Fibroblast of lung (primary cell): ENCODE results near the gene CHFR. TPM values are rescaled to one million over a fixed set of nuclear protein-coding genes. Genes with fewer than 3 reads are reported as not detected.

ENCODE experiments used
- DNase-seq, 2 donors: peaks; one replicate each; pipeline versions ENCODE4 v3.0.0 to v3.0.0-alpha.2; 2010; ENCODE audit warnings: low read depth in 2 of 2
- H2AFZ ChIP-seq: 2 replicates; pipeline ENCODE4 v1.5.1; 2012; ENCODE audit warnings: low read length, control low read depth, inconsistent platforms
- H3K27ac ChIP-seq: 2 replicates; pipeline ENCODE4 v1.5.1; 2011; ENCODE audit warnings: low read length, control low read depth; ENCODE audit not compliant: insufficient read depth
- H3K27me3 ChIP-seq: 2 replicates; pipeline ENCODE4 v1.5.1; 2011; ENCODE audit warnings: mild to moderate bottlenecking, low read length; ENCODE audit not compliant: control insufficient read depth, insufficient read depth
- H3K36me3 ChIP-seq: 2 replicates; pipeline ENCODE4 v1.5.1; 2011; ENCODE audit warnings: low read length; ENCODE audit not compliant: control insufficient read depth, insufficient read depth
- H3K4me1 ChIP-seq: 2 replicates; pipeline ENCODE4 v1.5.1; 2011; ENCODE audit warnings: low read length; ENCODE audit not compliant: control insufficient read depth, insufficient read depth; ENCODE audit errors: extremely low read depth
- H3K4me2 ChIP-seq: 2 replicates; pipeline ENCODE4 v1.5.1; 2011; ENCODE audit warnings: low read length, control low read depth; ENCODE audit not compliant: insufficient read depth; ENCODE audit errors: extremely low read depth
- H3K4me3 ChIP-seq, 4 experiments: fragments of 200-600 bp in 1 of 4; sonication (generic) in 1 of 4; replicated peaks in 1 of 4; 2 replicates each; pipeline ENCODE4 v1.5.1; 2011 to 2016; ENCODE audit warnings: low read length in 4 of 4, low read depth in 3 of 4, mild to moderate bottlenecking in 3 of 4, control low read depth in 2 of 4, inconsistent platforms in 1 of 4, mixed read lengths in 1 of 4; ENCODE audit not compliant: insufficient read depth in 1 of 4; ENCODE audit errors: control extremely low read depth in 1 of 4
- H3K79me2 ChIP-seq: 2 replicates; pipeline ENCODE4 v1.5.1; 2012; ENCODE audit warnings: mild to moderate bottlenecking, low read length, inconsistent platforms; ENCODE audit not compliant: control insufficient read depth, insufficient read depth
- H3K9ac ChIP-seq: 2 replicates; pipeline ENCODE4 v1.5.1; 2011; ENCODE audit warnings: mild to moderate bottlenecking, low read length, control low read depth; ENCODE audit not compliant: insufficient read depth
- H3K9me3 ChIP-seq: 2 replicates; pipeline ENCODE4 v1.5.1; 2012; ENCODE audit warnings: low read depth, low read length; ENCODE audit not compliant: control insufficient read depth, insufficient read depth
- H4K20me1 ChIP-seq: 2 replicates; pipeline ENCODE4 v1.5.1; 2011; ENCODE audit warnings: low read length; ENCODE audit not compliant: control insufficient read depth, insufficient read depth; ENCODE audit errors: extremely low read depth
- EZH2 ChIP-seq: IDR thresholded peaks from 2 replicates; pipeline ENCODE4 v1.5.1; 2012; ENCODE audit warnings: low read length, control low read depth, mild to moderate bottlenecking; ENCODE audit errors: missing control alignments
- polyA plus RNA-seq, 2 donors: library from polyadenylated mRNA; depleted of rRNA in 1 of 2; stranded (reverse) in 1 of 2; unstranded in 1 of 2; fragments of >200 nt; gene quantifications; 2 replicates each; pipeline ENCODE4 v1.2.1, GENCODE V29; 2011 to 2012; ENCODE audit warnings: missing spikeins in 1 of 2
- total RNA-seq: library from RNA; depleted of rRNA; stranded (reverse); fragments of >200 nt; gene quantifications from 2 replicates; pipeline ENCODE4 v1.2.1, GENCODE V29; 2014
- TF ChIP-seq, protein P1 (sequence below), 2 donors: IDR thresholded peaks in 1 of 2; conservative IDR thresholded peaks in 1 of 2; 1 replicate in 1 of 2; 2 replicates in 1 of 2; pipeline ENCODE4 v1.5.1; 2011 to 2012; ENCODE audit warnings: low read length in 2 of 2, control low read depth in 1 of 2, inconsistent platforms in 1 of 2, low read depth in 1 of 2, mild to moderate bottlenecking in 1 of 2

The CHFR gene
- total and polyA plus RNA-seq, 2 donors (not counting 1 experiment from before 2014, with no cell fraction given) = 24.3 to 28.2 TPM

DNA sequence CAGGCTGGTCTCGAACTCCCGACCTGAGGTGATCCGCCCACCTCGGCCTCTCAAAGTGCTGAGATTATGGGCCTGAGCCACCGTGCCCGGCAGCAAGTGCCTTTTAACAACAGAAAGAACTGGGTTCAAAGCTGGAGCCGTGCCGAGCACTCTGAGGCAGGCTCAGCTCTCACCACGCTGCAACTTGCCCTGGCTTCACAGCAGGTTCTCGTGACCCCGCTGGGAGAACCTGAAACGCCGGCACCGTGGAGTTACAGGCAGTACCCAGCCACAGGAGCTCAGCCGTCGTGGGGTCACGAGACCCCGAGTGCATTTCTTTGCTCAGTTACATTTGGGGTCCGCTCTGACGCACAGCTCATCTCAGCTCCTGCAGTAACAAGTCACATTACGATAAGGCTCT is 73.2 kb downstream of the CHFR start:
- Histone ChIP-seq H3K36me3 (peaks cover 22% of the 10 kb centered on the region), H3K27me3 (no peaks in the 10 kb centered on the region), H3K4me1 (peaks cover 6% of the 10 kb centered on the region), H3K9me3 (no peaks in the 10 kb centered on the region), H3K9ac (no peak overlapping the region), H2AFZ (no peak overlapping the region), H4K20me1 (peaks cover 2% of the 10 kb centered on the region), H3K4me3 (no peak overlapping the region), H3K4me2 (no peak overlapping the region), H3K27ac (no peak overlapping the region), H3K79me2 (peaks cover 13% of the 10 kb centered on the region)
- no peak for DNase-seq
- no peak for TF ChIP-seq EZH2
- TF ChIP-seq, protein P1, sequence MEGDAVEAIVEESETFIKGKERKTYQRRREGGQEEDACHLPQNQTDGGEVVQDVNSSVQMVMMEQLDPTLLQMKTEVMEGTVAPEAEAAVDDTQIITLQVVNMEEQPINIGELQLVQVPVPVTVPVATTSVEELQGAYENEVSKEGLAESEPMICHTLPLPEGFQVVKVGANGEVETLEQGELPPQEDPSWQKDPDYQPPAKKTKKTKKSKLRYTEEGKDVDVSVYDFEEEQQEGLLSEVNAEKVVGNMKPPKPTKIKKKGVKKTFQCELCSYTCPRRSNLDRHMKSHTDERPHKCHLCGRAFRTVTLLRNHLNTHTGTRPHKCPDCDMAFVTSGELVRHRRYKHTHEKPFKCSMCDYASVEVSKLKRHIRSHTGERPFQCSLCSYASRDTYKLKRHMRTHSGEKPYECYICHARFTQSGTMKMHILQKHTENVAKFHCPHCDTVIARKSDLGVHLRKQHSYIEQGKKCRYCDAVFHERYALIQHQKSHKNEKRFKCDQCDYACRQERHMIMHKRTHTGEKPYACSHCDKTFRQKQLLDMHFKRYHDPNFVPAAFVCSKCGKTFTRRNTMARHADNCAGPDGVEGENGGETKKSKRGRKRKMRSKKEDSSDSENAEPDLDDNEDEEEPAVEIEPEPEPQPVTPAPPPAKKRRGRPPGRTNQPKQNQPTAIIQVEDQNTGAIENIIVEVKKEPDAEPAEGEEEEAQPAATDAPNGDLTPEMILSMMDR (conservative IDR thresholded peaks at IDR 0.05 in 1 of 2, IDR thresholded peaks at IDR 0.05 in 1 of 2; ENCODE audit: low read depth in 1 of 2, low read length in 2 of 2) = no peak

DNA sequence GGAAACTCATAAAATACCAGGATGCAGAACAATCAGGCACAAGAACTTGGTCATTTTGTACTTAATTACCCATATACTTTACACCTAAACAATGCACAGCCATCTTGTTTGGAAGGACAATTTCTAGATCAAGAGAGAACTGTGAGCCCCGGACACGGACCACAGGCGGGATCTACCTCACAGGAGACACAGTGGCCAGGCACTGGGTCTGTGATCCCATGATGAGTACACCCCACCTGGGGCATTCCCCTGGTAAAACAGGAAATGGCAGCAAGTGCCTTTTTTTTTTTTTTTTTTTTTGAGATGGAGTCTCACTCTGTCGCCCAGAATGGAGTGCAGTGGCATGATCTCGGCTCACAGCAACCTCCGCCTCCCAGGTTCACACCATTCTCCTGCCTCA is 74.0 kb downstream of the CHFR start:
- no peak overlapping the region for H3K4me2 ChIP-seq
- peak overlapping the region; percentile 26 for H3K27ac ChIP-seq
- no peaks in the 10 kb centered on the region for H3K27me3 ChIP-seq
- TF ChIP-seq, protein P1 (conservative IDR thresholded peaks at IDR 0.05 in 1 of 2, IDR thresholded peaks at IDR 0.05 in 1 of 2; ENCODE audit: low read depth in 1 of 2, low read length in 2 of 2) = no peak
- no peak for TF ChIP-seq EZH2
- no peaks in the 10 kb centered on the region for H3K9me3 ChIP-seq
- H3K9ac ChIP-seq = no peak overlapping the region
- no peak overlapping the region for H2AFZ ChIP-seq
- DNase-seq = no peak
- peaks cover 6% of the 10 kb centered on the region for H3K4me1 ChIP-seq
- H4K20me1 ChIP-seq = peaks cover 2% of the 10 kb centered on the region
- peaks cover 23% of the 10 kb centered on the region for H3K36me3 ChIP-seq
- H3K79me2 ChIP-seq = peaks cover 12% of the 10 kb centered on the region
- no peak overlapping the region for H3K4me3 ChIP-seq

DNA sequence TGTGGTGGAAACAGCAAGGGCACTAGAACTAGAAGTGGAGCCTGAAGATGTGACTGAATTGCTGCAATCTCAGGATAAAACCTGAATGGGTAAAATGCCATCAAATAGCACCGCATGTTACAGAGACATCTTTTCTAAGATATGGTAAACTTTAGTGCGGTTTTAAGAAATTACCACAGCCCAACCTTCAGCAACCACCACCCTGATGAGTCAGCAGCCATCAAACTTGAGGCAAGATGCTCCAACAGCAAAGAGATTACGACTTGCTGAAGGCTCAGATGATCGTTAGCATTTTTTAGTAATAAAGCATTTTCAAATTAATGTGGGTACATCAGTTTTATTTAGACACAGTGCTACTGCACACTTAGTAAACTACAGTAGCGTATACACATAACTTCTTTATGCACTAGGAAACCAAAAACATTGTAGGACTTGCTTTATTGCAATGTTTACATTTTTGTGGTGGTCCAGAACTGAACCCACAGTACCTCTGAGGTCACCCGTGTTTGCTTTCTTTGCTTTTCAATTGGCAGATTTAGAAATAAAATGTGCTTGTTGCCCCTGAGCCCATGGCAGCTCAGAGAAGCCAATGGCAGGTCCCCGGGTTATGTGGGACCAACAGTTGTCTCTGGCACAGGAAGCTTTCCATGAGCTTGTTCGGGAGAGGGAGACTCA is 74.6 kb downstream of the CHFR start:
- no peak for TF ChIP-seq EZH2
- TF ChIP-seq, protein P1 (conservative IDR thresholded peaks at IDR 0.05 in 1 of 2, IDR thresholded peaks at IDR 0.05 in 1 of 2; ENCODE audit: low read depth in 1 of 2, low read length in 2 of 2) = no peak
- Histone ChIP-seq H3K4me1 (peaks cover 6% of the 10 kb centered on the region), H3K27me3 (no peaks in the 10 kb centered on the region), H3K36me3 (peaks cover 26% of the 10 kb centered on the region), H3K79me2 (peaks cover 13% of the 10 kb centered on the region), H3K27ac (peak overlapping the region; percentile 26), H3K9me3 (no peaks in the 10 kb centered on the region), H4K20me1 (peaks cover 2% of the 10 kb centered on the region), H3K4me2 (no peak overlapping the region), H3K9ac (no peak overlapping the region), H3K4me3 (no peak overlapping the region), H2AFZ (no peak overlapping the region)
- DNase-seq = peak; percentile 84 to 86
